Measurements from ENCODE around the gene ANKS3. TPM values are rescaled to one million over a fixed set of nuclear protein-coding genes. Genes with fewer than 3 reads are reported as not detected.

ANKS3 gene
- total and polyA plus RNA-seq, 2 experiments from 2014 or later: 35.2 to 40.3 TPM

DNA sequence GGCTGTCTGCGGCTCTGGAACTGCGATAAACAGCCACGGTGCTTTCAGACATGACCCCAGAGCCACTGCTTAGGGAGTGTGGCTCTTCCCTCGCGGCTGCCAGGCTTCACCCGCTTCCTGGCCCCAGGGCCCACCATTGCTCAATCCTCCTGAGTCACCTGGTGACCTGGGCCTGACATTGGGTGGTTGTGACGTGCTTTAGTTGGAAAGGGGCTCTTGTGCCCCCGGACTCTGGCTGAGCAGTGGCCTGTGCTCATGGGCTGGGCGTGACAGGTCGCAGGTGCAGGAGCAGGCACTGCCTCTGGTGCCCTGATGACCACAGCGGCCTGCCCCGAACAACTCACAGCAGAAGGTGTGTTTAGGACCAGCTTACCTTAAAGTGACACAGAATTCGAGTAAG, 49.3 kb downstream of the ANKS3 start:
- Histone ChIP-seq H3K36me3 (peaks cover 6% of the 10 kb centered on the region), H3K4me1 (ENCODE audit: low read depth) (peaks cover under 1% of the 10 kb centered on the region), H3K4me3 (no peak overlapping the region), H3K27ac (no peak overlapping the region), H3K9me3 (ENCODE audit: low read depth) (no peaks in the 10 kb centered on the region), H3K27me3 (no peaks in the 10 kb centered on the region)
- DNase-seq (ENCODE audit: low read depth in 1 of 2, low spot score in 1 of 2): no peak
- TF ChIP-seq CTCF (IDR thresholded peaks at IDR 0.05; ENCODE audit: low read depth, low read length): no peak

GRCh38 chr16:4684058-4684715, 49.9 kb downstream of the ANKS3 start:
- peaks cover 6% of the 10 kb centered on the region for H3K36me3 ChIP-seq
- no peak for TF ChIP-seq CTCF (IDR thresholded peaks at IDR 0.05; ENCODE audit: low read depth, low read length)
- no peak for DNase-seq (ENCODE audit: low read depth in 1 of 2, low spot score in 1 of 2)
- H3K4me3 ChIP-seq: no peak overlapping the region
- H3K4me1 ChIP-seq (ENCODE audit: low read depth): peaks cover 6% of the 10 kb centered on the region
- no peak overlapping the region for H3K27ac ChIP-seq
- H3K27me3 ChIP-seq: no peaks in the 10 kb centered on the region
- no peaks in the 10 kb centered on the region for H3K9me3 ChIP-seq (ENCODE audit: low read depth)

DNA sequence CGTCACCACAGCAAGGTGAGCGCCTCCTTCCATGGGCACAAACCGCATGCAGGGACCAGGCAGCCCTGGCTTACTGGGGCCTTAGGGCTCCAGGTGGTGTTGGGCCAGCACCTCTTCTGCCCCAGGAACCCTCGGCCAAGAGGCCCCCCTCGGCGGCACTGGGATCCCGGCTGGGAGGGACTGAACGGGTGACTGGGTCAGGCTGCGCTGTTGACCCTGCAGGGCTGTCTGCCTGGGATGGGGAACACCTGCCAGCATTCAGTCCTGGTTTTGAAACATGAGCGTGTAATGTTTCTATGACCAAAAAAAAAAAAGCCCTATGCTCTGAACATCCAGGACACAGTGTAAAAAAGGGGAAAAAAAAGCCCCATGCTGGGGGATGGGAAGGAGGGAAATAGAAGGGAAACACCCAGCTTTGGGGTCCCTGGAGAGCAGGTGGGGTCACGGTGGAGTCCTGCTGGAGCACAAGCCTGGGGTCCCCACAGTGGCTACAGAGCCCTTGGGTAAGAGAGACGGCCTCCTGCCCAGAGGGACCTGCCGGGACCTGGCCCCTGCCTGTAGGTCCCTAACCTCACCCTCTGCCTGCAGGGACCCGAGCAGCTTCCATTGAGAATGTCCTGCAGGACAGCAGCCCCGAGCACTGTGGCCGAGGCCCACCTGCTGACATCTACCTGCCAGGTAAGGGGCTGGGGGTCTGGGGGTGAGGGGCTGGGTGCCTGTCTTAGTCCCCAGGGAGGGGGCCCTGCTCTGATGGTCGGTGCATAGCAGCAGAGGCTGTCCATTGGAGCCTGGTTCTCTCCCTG, 50.6 kb downstream of the ANKS3 start:
- TF ChIP-seq CTCF (IDR thresholded peaks at IDR 0.05; ENCODE audit: low read depth, low read length): no peak
- Histone ChIP-seq H3K27ac (no peak overlapping the region), H3K36me3 (peaks cover 6% of the 10 kb centered on the region), H3K4me1 (ENCODE audit: low read depth) (peaks cover 13% of the 10 kb centered on the region), H3K27me3 (no peaks in the 10 kb centered on the region), H3K9me3 (ENCODE audit: low read depth) (no peaks in the 10 kb centered on the region), H3K4me3 (no peak overlapping the region)
- DNase-seq (ENCODE audit: low read depth in 1 of 2, low spot score in 1 of 2): no peak

- peak; percentile 23 to 42 for DNase-seq (ENCODE audit: low read depth in 1 of 2, low spot score in 1 of 2)
- no peak overlapping the region for H3K4me3 ChIP-seq
- peaks cover 2% of the 10 kb centered on the region for H3K36me3 ChIP-seq
- peaks cover 13% of the 10 kb centered on the region for H3K4me1 ChIP-seq (ENCODE audit: low read depth)
- TF ChIP-seq CTCF (IDR thresholded peaks at IDR 0.05; ENCODE audit: low read depth, low read length): peak; percentile 31
- H3K9me3 ChIP-seq (ENCODE audit: low read depth): no peaks in the 10 kb centered on the region
- H3K27me3 ChIP-seq: no peaks in the 10 kb centered on the region
- no peak overlapping the region for H3K27ac ChIP-seq
Measured at GRCh38 chr16:4682616-4683254, 51.3 kb downstream of the ANKS3 start.

GRCh38 chr16:4682084-4682591, 51.9 kb downstream of the ANKS3 start:
- Histone ChIP-seq H3K27me3 (no peaks in the 10 kb centered on the region), H3K4me1 (ENCODE audit: low read depth) (peaks cover 13% of the 10 kb centered on the region), H3K36me3 (peaks cover 2% of the 10 kb centered on the region), H3K4me3 (no peak overlapping the region), H3K27ac (no peak overlapping the region), H3K9me3 (ENCODE audit: low read depth) (no peaks in the 10 kb centered on the region)
- no peak for TF ChIP-seq CTCF (IDR thresholded peaks at IDR 0.05; ENCODE audit: low read depth, low read length)
- no peak for DNase-seq (ENCODE audit: low read depth in 1 of 2, low spot score in 1 of 2)

Data from cardiac muscle cell (in vitro differentiated cells and primary cell).